HCT116 (cell line): Measurements from ENCODE around the gene CASZ1. TPM values are rescaled to one million over a fixed set of nuclear protein-coding genes. Genes with fewer than 3 reads are reported as not detected.

Experiments
- ATAC-seq: fragments of 200-7000 bp; cut with Tn5 transposase; 2 replicates; pipeline ENCODE4 v1.9.1; 2020; ENCODE audit warnings: mild to moderate bottlenecking, moderate library complexity
- BruUV-seq: library from RNA; stranded (reverse); fragments of 400-500 nt; replicated peaks from 2 replicates; lab custom pipeline; 2021; lab: Mats Ljungman, UMichigan
- CTCF ChIA-PET: fragments of 300-600 bp; sonication (Branson Sonifier 250); formaldehyde crosslinking; loops from one replicate; lab custom pipeline; 2021; ENCODE audit warnings: antibody characterized with exemption; lab: Charles Lee
- POLR2A ChIA-PET: fragments of 300-600, 350-600 bp; sonication (Branson Sonifier 250); formaldehyde crosslinking; loops from one replicate; lab custom pipeline; 2021; ENCODE audit warnings: antibody characterized with exemption; lab: Charles Lee
- RAD21 ChIA-PET, 2 experiments: fragments of 300-600 bp; sonication (Branson Sonifier 250); formaldehyde crosslinking; loops; one replicate each; lab custom pipeline; 2023; ENCODE audit warnings: low total read pairs in 2 of 2; ENCODE audit not compliant: uncharacterized antibody in 2 of 2, unreplicated experiment in 2 of 2, low non-redundant PET in 1 of 2; lab: Charles Lee
- DNase-seq: peaks from one replicate; pipeline ENCODE4 v3.0.0-alpha.2; 2010; ENCODE audit warnings: low read depth, low spot score
- H2AFZ ChIP-seq: fragments of 200-600 bp; shearing (Covaris generic), sonication (generic); 2 replicates; pipeline ENCODE4 v1.6.1; 2017; ENCODE audit warnings: low read depth, mixed run types, mixed read lengths, antibody characterized with exemption, low read length; ENCODE audit not compliant: poor library complexity, severe bottlenecking
- H3K27ac ChIP-seq: 2 replicates; pipeline ENCODE4 v1.5.1; 2012; ENCODE audit warnings: low read depth, low read length
- H3K27me3 ChIP-seq: fragments of 200-600 bp; sonication (generic); 2 replicates; pipeline ENCODE4 v1.6.1; 2016; ENCODE audit warnings: mixed run types, low read length, mixed read lengths; ENCODE audit not compliant: insufficient read depth
- H3K36me3 ChIP-seq, 2 experiments: fragments of 200-500 bp in 1 of 2; fragments of 200-600 bp in 1 of 2; sonication (Bioruptor generic) in 1 of 2; sonication (generic) in 1 of 2; 2 replicates each; pipeline versions ENCODE4 v1.5.1 to v1.6.1; 2014 to 2016; ENCODE audit warnings: low read length in 2 of 2, inconsistent platforms in 1 of 2, mixed read lengths in 1 of 2, mixed run types in 1 of 2; ENCODE audit not compliant: insufficient read depth in 2 of 2, control insufficient read depth in 1 of 2
- H3K4me1 ChIP-seq, 2 experiments: fragments of 200-600 bp in 1 of 2; sonication (generic) in 1 of 2; 2 replicates each; pipeline versions ENCODE4 v1.5.1 to v1.6.1; 2012 to 2017; ENCODE audit warnings: low read length in 2 of 2, inconsistent platforms in 1 of 2, mild to moderate bottlenecking in 1 of 2, mixed read lengths in 1 of 2, mixed run types in 1 of 2, moderate library complexity in 1 of 2; ENCODE audit not compliant: insufficient read depth in 2 of 2, control insufficient read depth in 1 of 2
- H3K4me2 ChIP-seq: fragments of 200-600 bp; sonication (generic); 2 replicates; pipeline ENCODE4 v1.6.1; 2017; ENCODE audit warnings: mixed run types, low read length, mixed read lengths
- H3K4me3 ChIP-seq, 2 experiments: fragments of 200-600 bp in 1 of 2; sonication (generic) in 1 of 2; replicated peaks in 1 of 2; 2 replicates each; pipeline ENCODE4 v1.5.1; 2011 to 2016; ENCODE audit warnings: low read length in 2 of 2, control low read depth in 1 of 2, low read depth in 1 of 2, mild to moderate bottlenecking in 1 of 2, mixed read lengths in 1 of 2, mixed run types in 1 of 2
- H3K79me2 ChIP-seq: fragments of 200-600 bp; sonication (generic); 2 replicates; pipeline ENCODE4 v1.6.1; 2017; ENCODE audit warnings: mild to moderate bottlenecking, mixed run types, low read length, moderate library complexity, mixed read lengths; ENCODE audit not compliant: insufficient read depth
- H3K9ac ChIP-seq: fragments of 200-600 bp; sonication (generic); 2 replicates; pipeline ENCODE4 v1.6.1; 2016; ENCODE audit warnings: low read length, mixed read lengths
- H3K9me2 ChIP-seq: fragments of 200-600 bp; sonication (generic), shearing (Covaris generic); 2 replicates; pipeline ENCODE4 v1.6.1; 2017; ENCODE audit warnings: mixed run types, mild to moderate bottlenecking, moderate library complexity; ENCODE audit not compliant: insufficient read depth
- H3K9me3 ChIP-seq, 2 experiments: fragments of 200-500 bp in 1 of 2; fragments of 200-600 bp in 1 of 2; sonication (Bioruptor generic) in 1 of 2; sonication (generic) in 1 of 2; 2 replicates each; pipeline ENCODE4 v1.6.1; 2014 to 2017; ENCODE audit warnings: low read length in 2 of 2, mixed read lengths in 2 of 2, inconsistent platforms in 1 of 2, low read depth in 1 of 2, mild to moderate bottlenecking in 1 of 2, mixed run types in 1 of 2, moderate library complexity in 1 of 2; ENCODE audit not compliant: control insufficient read depth in 1 of 2, insufficient read depth in 1 of 2
- H4K20me1 ChIP-seq: fragments of 200-600 bp; sonication (generic), shearing (Covaris generic); 2 replicates; pipeline ENCODE4 v1.6.1; 2017; ENCODE audit warnings: mixed run types, mild to moderate bottlenecking, moderate library complexity; ENCODE audit not compliant: insufficient read depth
- EGR1 ChIP-seq: IDR thresholded peaks from 2 replicates; pipeline ENCODE4 v1.6.1; 2012; ENCODE audit warnings: low read depth
- EZH2phosphoT487 ChIP-seq: fragments of 200-600 bp; IDR thresholded peaks from 2 replicates; pipeline ENCODE4 v1.6.1; 2018; ENCODE audit warnings: antibody characterized with exemption, borderline replicate concordance
- POLR2A ChIP-seq: IDR thresholded peaks from 2 replicates; pipeline ENCODE4 v1.7.0; 2011; ENCODE audit warnings: borderline replicate concordance; ENCODE audit not compliant: insufficient read depth, insufficient read length; ENCODE audit errors: extremely low read depth
- POLR2AphosphoS5 ChIP-seq: IDR thresholded peaks from 2 replicates; pipeline ENCODE4 v1.6.1; 2011; ENCODE audit warnings: mild to moderate bottlenecking, low read depth, low read length, moderate library complexity
- SIN3A ChIP-seq: IDR thresholded peaks from 2 replicates; pipeline ENCODE4 v1.6.1; 2012; ENCODE audit warnings: low read depth
- SP1 ChIP-seq: IDR thresholded peaks from 2 replicates; pipeline ENCODE4 v1.6.1; 2012; ENCODE audit warnings: low read depth
- SRF ChIP-seq: IDR thresholded peaks from 2 replicates; pipeline ENCODE4 v1.6.1; 2012; ENCODE audit warnings: low read depth
- TCF7L2 ChIP-seq: IDR thresholded peaks from 2 replicates; pipeline ENCODE4 v1.7.0; 2011; ENCODE audit warnings: borderline replicate concordance, inconsistent platforms; ENCODE audit not compliant: insufficient read depth, insufficient read length; ENCODE audit errors: extremely low read depth
- YY1 ChIP-seq: IDR thresholded peaks from 2 replicates; pipeline ENCODE4 v1.6.1; 2011; ENCODE audit warnings: low read length, low read depth, moderate library complexity, mild to moderate bottlenecking; ENCODE audit not compliant: insufficient replicate concordance; ENCODE audit errors: extremely low read depth
- ZBTB33 ChIP-seq: IDR thresholded peaks from 2 replicates; pipeline ENCODE4 v1.6.1; 2011; ENCODE audit warnings: mild to moderate bottlenecking, low read length, moderate library complexity; ENCODE audit not compliant: insufficient replicate concordance; ENCODE audit errors: extremely low read depth
- ZFX ChIP-seq: fragments of 450-650 bp; IDR thresholded peaks from 2 replicates; pipeline ENCODE4 v1.6.1; 2017
- ZNF274 ChIP-seq: fragments of 200-500 bp; sonication (Bioruptor generic); IDR thresholded peaks from 2 replicates; pipeline ENCODE4 v1.6.1; 2014; ENCODE audit warnings: mild to moderate bottlenecking, low read depth, low read length, inconsistent platforms
- intact Hi-C: fragments of 100-400 bp; cut with micrococcal nuclease; formaldehyde crosslinking; loops from 2 replicates; pipeline ENCODE4 v1.10.0; 2022
- total RNA-seq: library from RNA; stranded (reverse); gene quantifications from one replicate; pipeline ENCODE4 v1.2.1, GENCODE V29; 2021; ENCODE audit not compliant: unreplicated experiment

CASZ1 gene
- total RNA-seq, 1 experiment from 2014 or later: 7.7 TPM

GRCh38 chr1:10661453-10661852 is 135.0 kb downstream of the CASZ1 start:
- CTCF ChIA-PET: no interaction called here
- no peaks in the 10 kb centered on the region for H3K4me1 ChIP-seq

GRCh38 chr1:10659646-10660540 is 136.6 kb downstream of the CASZ1 start:
- ATAC-seq: no peak
- Histone ChIP-seq H3K4me3 (no peak overlapping the region), H3K4me1 (no peaks in the 10 kb centered on the region), H3K9ac (no peak overlapping the region), H3K79me2 (no peaks in the 10 kb centered on the region), H3K27ac (no peak overlapping the region), H3K27me3 (no peaks in the 10 kb centered on the region), H3K4me2 (no peak overlapping the region), H2AFZ (no peak overlapping the region), H3K9me3 (no peaks in the 10 kb centered on the region), H3K36me3 (no peaks in the 10 kb centered on the region), H4K20me1 (no peaks in the 10 kb centered on the region), H3K9me2 (no peaks in the 10 kb centered on the region)
- no peak for DNase-seq
- ChIA-PET CTCF (no interaction called here), RAD21 (no interaction called here), POLR2A (no interaction called here)
- intact Hi-C loops: no loop called here
- BruUV-seq: no TSS peak
- TF ChIP-seq EGR1 (no peak), SIN3A (no peak), ZBTB33 (no peak), ZNF274 (no peak), SRF (no peak), EZH2phosphoT487 (no peak), SP1 (no peak), POLR2A (no peak), TCF7L2 (no peak), YY1 (no peak), ZFX (no peak)

More at GRCh38 chr1:10661453-10661852, 135.0 kb downstream of the CASZ1 start:
- ChIA-PET RAD21 (no interaction called here), POLR2A (no interaction called here)
- Histone ChIP-seq H3K9ac (no peak overlapping the region), H4K20me1 (no peaks in the 10 kb centered on the region), H3K9me2 (no peaks in the 10 kb centered on the region), H3K4me2 (no peak overlapping the region), H3K79me2 (no peaks in the 10 kb centered on the region), H2AFZ (no peak overlapping the region), H3K9me3 (no peaks in the 10 kb centered on the region), H3K27ac (no peak overlapping the region), H3K36me3 (no peaks in the 10 kb centered on the region), H3K27me3 (no peaks in the 10 kb centered on the region)
- no peak for DNase-seq
- no TSS peak for BruUV-seq
- intact Hi-C loops: no loop called here
- TF ChIP-seq SP1 (no peak), ZBTB33 (no peak), POLR2AphosphoS5 (no peak)
- TF ChIP-seq, all 23 proteins: peak for 0
- no peak for ATAC-seq
- H3K4me3 ChIP-seq: no peak overlapping the region
